IMR-90 (cell line): ENCODE measurements around the gene ZNF408. TPM values are rescaled to one million over a fixed set of nuclear protein-coding genes. Genes with fewer than 3 reads are reported as not detected.

Experiments used
- ATAC-seq: fragments of 200-7000 bp; cut with Tn5 transposase; 2 replicates; pipeline ENCODE4 v1.9.1; 2020; ENCODE audit warnings: low read depth, mild to moderate bottlenecking, moderate library complexity
- BruUV-seq: library from RNA; stranded (reverse); fragments of 400-500 nt; replicated peaks from 2 replicates; lab custom pipeline; 2021; lab: Mats Ljungman, UMichigan
- CTCF ChIA-PET: fragments of 300-600 bp; formaldehyde crosslinking; extraction: SDS; loops from one replicate; lab custom pipeline; 2021; ENCODE audit warnings: antibody characterized with exemption; lab: Yijun Ruan, JAX
- POLR2A ChIA-PET: fragments of 300-600 bp; sonication (Branson Sonifier 250); formaldehyde crosslinking; loops from one replicate; lab custom pipeline; 2022; ENCODE audit warnings: antibody characterized with exemption; ENCODE audit not compliant: unreplicated experiment; lab: Charles Lee
- DNase-seq: peaks from one replicate; pipeline ENCODE4 v3.0.0; 2013
- H2AFZ ChIP-seq: replicated peaks from 2 replicates; pipeline ENCODE3; 2013; ENCODE audit warnings: low read length, mild to moderate bottlenecking; ENCODE audit not compliant: poor library complexity
- H2AK5ac ChIP-seq: 2 replicates; pipeline ENCODE4 v1.6.1; 2013; ENCODE audit warnings: low read depth, low read length, inconsistent platforms
- H2AK9ac ChIP-seq: replicated peaks from 2 replicates; pipeline ENCODE3; 2013; ENCODE audit warnings: mild to moderate bottlenecking, low read depth, low read length, moderate library complexity; ENCODE audit not compliant: poor library complexity
- H2BK120ac ChIP-seq: 2 replicates; pipeline ENCODE4 v1.6.1; 2013; ENCODE audit warnings: low read depth, low read length, inconsistent platforms
- H2BK15ac ChIP-seq: 3 replicates; pipeline ENCODE4 v1.6.1; 2013; ENCODE audit warnings: low read depth, low read length, inconsistent platforms
- H2BK20ac ChIP-seq: 2 replicates; pipeline ENCODE4 v1.6.1; 2013; ENCODE audit warnings: low read depth, mild to moderate bottlenecking, inconsistent platforms, low read length, moderate library complexity
- H2BK5ac ChIP-seq: 2 replicates; pipeline ENCODE4 v1.6.1; 2013; ENCODE audit warnings: mild to moderate bottlenecking, low read depth, low read length, inconsistent platforms; ENCODE audit not compliant: poor library complexity, severe bottlenecking
- H3K14ac ChIP-seq: replicated peaks from 2 replicates; pipeline ENCODE4 v1.6.1; 2013; ENCODE audit warnings: low read depth, low read length, inconsistent platforms
- H3K18ac ChIP-seq: 2 replicates; pipeline ENCODE4 v1.6.1; 2013; ENCODE audit warnings: low read depth, low read length, control low read depth
- H3K23ac ChIP-seq: 2 replicates; pipeline ENCODE4 v1.6.1; 2013; ENCODE audit warnings: low read depth, low read length, inconsistent platforms
- H3K27ac ChIP-seq: 2 replicates; pipeline ENCODE4 v1.5.1; 2013; ENCODE audit warnings: mild to moderate bottlenecking, control low read depth, low read length; ENCODE audit not compliant: insufficient read depth
- H3K27me3 ChIP-seq: 2 replicates; pipeline ENCODE4 v1.6.1; 2013; ENCODE audit warnings: low read length; ENCODE audit not compliant: control insufficient read depth, insufficient read depth
- H3K36me3 ChIP-seq: 2 replicates; pipeline ENCODE4 v1.6.1; 2013; ENCODE audit warnings: low read length, mixed read lengths; ENCODE audit not compliant: control insufficient read depth, insufficient read depth
- H3K4ac ChIP-seq: 2 replicates; pipeline ENCODE4 v1.6.1; 2013; ENCODE audit warnings: low read depth, low read length, inconsistent platforms
- H3K4me1 ChIP-seq: 2 replicates; pipeline ENCODE4 v1.6.1; 2013; ENCODE audit warnings: low read length, mixed read lengths; ENCODE audit not compliant: control insufficient read depth, insufficient read depth
- H3K4me2 ChIP-seq: 2 replicates; pipeline ENCODE4 v1.6.1; 2013; ENCODE audit warnings: low read depth, mild to moderate bottlenecking, control low read depth, low read length, moderate library complexity
- H3K4me3 ChIP-seq: 2 replicates; pipeline ENCODE4 v1.5.1; 2013; ENCODE audit warnings: low read depth, mild to moderate bottlenecking, control low read depth, low read length, moderate library complexity; ENCODE audit not compliant: insufficient read depth
- H3K56ac ChIP-seq: 2 replicates; pipeline ENCODE4 v1.6.1; 2013; ENCODE audit warnings: low read length, inconsistent platforms; ENCODE audit not compliant: insufficient read depth; ENCODE audit errors: extremely low read depth
- H3K79me1 ChIP-seq, 2 experiments: 2 replicates each; pipeline ENCODE4 v1.6.1; 2013; ENCODE audit warnings: low read length in 2 of 2, inconsistent platforms in 1 of 2, low read depth in 1 of 2
- H3K9ac ChIP-seq: 2 replicates; pipeline ENCODE4 v1.6.1; 2013; ENCODE audit warnings: low read depth, low read length, control low read depth
- H3K9me1 ChIP-seq: 2 replicates; pipeline ENCODE4 v1.6.1; 2013; ENCODE audit warnings: low read length, inconsistent platforms; ENCODE audit not compliant: insufficient read depth
- H3K9me3 ChIP-seq: 2 replicates; pipeline ENCODE4 v1.6.1; 2013; ENCODE audit warnings: low read length; ENCODE audit not compliant: control insufficient read depth, insufficient read depth
- H4K20me1 ChIP-seq: 2 replicates; pipeline ENCODE4 v1.6.1; 2013; ENCODE audit warnings: low read length, inconsistent platforms; ENCODE audit not compliant: insufficient read depth
- H4K5ac ChIP-seq: 2 replicates; pipeline ENCODE4 v1.6.1; 2013; ENCODE audit warnings: mild to moderate bottlenecking, low read depth, low read length, control low read depth
- H4K8ac ChIP-seq, 2 experiments: 2 replicates each; pipeline ENCODE4 v1.6.1; 2013; ENCODE audit warnings: low read depth in 2 of 2, low read length in 2 of 2, control low read depth in 1 of 2, inconsistent platforms in 1 of 2
- H4K91ac ChIP-seq: 2 replicates; pipeline ENCODE4 v1.6.1; 2013; ENCODE audit warnings: low read depth, low read length, inconsistent platforms; ENCODE audit not compliant: insufficient read depth
- CEBPB ChIP-seq: IDR thresholded peaks from 2 replicates; pipeline ENCODE4 v1.6.1; 2012; ENCODE audit warnings: low read depth, low read length, improper control_type of control experiment
- MAZ ChIP-seq: IDR thresholded peaks from 2 replicates; pipeline ENCODE4 v1.6.1; 2012; ENCODE audit warnings: low read depth, mild to moderate bottlenecking, low read length, improper control_type of control experiment, moderate library complexity, borderline replicate concordance
- RAD21 ChIP-seq: IDR thresholded peaks from 2 replicates; pipeline ENCODE4 v1.6.1; 2012; ENCODE audit warnings: low read length, improper control_type of control experiment
- WGBS, 2 experiments: methylation state at CpG; one replicate each; pipeline versions ENCODE4 v1.1.5 to v1.1.7; 2013; ENCODE audit warnings: missing lambda C conversion rate in 2 of 2; ENCODE audit not compliant: insufficient read length in 1 of 2; ENCODE audit errors: extremely low coverage in 2 of 2; 5-methylcytosine and 5-hydroxymethylcytosine counted together
- dilution Hi-C: fragments of 300-500 bp; cut with HindIII; formaldehyde crosslinking; loops from one replicate; pipeline ENCODE4 v1.14.3; 2018; ENCODE audit warnings: low sequenced_read_pairs; ENCODE audit not compliant: unreplicated experiment
- in situ Hi-C: fragments of 300-500 bp; cut with MboI; formaldehyde crosslinking; loops from 3 replicates; pipeline ENCODE4 v1.14.3; 2019; ENCODE audit warnings: low sequenced_read_pairs, inconsistent platforms, mixed read lengths
- intact Hi-C: fragments of 100-400 bp; cut with micrococcal nuclease; formaldehyde crosslinking; loops from 2 replicates; pipeline ENCODE4 v1.10.0; 2022
- polyA plus RNA-seq, 3 experiments: library from polyadenylated mRNA; depleted of rRNA; stranded (reverse); fragments of >200 nt; gene quantifications; 2 replicates each; pipeline ENCODE4 v1.2.3, GENCODE V29; 2012; ENCODE audit warnings: low replicate concordance in 1 of 3
- total RNA-seq: library from RNA; depleted of rRNA; stranded (reverse); fragments of >200 nt; gene quantifications from 2 replicates; pipeline ENCODE4 v1.2.3, GENCODE V29; 2012

ZNF408 gene
- total and polyA plus RNA-seq, 2 of the 4 experiments (the other 2 are of a cell fraction) = 9.5 to 11.1 TPM

GRCh38 chr11:46659908-46660307 is 40.9 kb upstream of the ZNF408 start:
- intact Hi-C loops (no loop called here), in situ Hi-C loops (no loop called here), dilution Hi-C loops (no loop called here)
- Histone ChIP-seq H3K4ac (no peak overlapping the region), H3K4me2 (no peak overlapping the region), H4K5ac (no peak overlapping the region), H3K4me3 (no peak overlapping the region), H4K8ac (no peak overlapping the region), H2BK20ac (no peak overlapping the region), H4K20me1 (no peaks in the 10 kb centered on the region), H3K14ac (no peak overlapping the region), H3K36me3 (peaks cover 31% of the 10 kb centered on the region), H3K9me3 (no peaks in the 10 kb centered on the region), H3K56ac (no peak overlapping the region), H2BK120ac (no peak overlapping the region), H2AFZ (no peak overlapping the region), H3K23ac (no peak overlapping the region), H3K4me1 (peaks cover 12% of the 10 kb centered on the region), H3K9me1 (peaks cover 8% of the 10 kb centered on the region; the same call in 1 of the 2 replicates), H3K79me1 (peaks cover 0 to 4% of the 10 kb centered on the region in 2 experiments; a peak in 1 of 4 replicates), H2AK9ac (no peak overlapping the region), H2BK15ac (no peak overlapping the region), H3K27me3 (no peaks in the 10 kb centered on the region), H2BK5ac (peak overlapping the region; percentile 45), H3K27ac (no peak overlapping the region), H2AK5ac (no peak overlapping the region), H4K91ac (no peak overlapping the region), H3K18ac (no peak overlapping the region), H3K9ac (no peak overlapping the region)
- TF ChIP-seq CEBPB = peak; percentile 75
- TF ChIP-seq MAZ = no peak
- no peak for TF ChIP-seq RAD21
- no CpG with 5 or more reads among the region's 1 CpG for WGBS, 2 experiments
- peak; percentile 58 for ATAC-seq
- POLR2A ChIA-PET = no interaction called here
- DNase-seq = peak; percentile 84
- CTCF ChIA-PET = interaction anchor here (1.4 kb wide), 2 partner anchors 9 to 11 kb away, joined by 4 to 6 read pairs; no protein-coding TSS in a partner anchor
- no TSS peak for BruUV-seq
